ENCODE data around the gene FCRL6.

FCRL6 gene

GRCh38 chr1:159771127-159771895 lies 30.8 kb upstream of the FCRL6 start:
- no peak for TF ChIP-seq CTCF (IDR thresholded peaks at IDR 0.05; ENCODE audit: control insufficient read depth, insufficient read depth, low read depth, low read length, missing control alignments)

GRCh38 chr1:159774465-159774864 lies 27.7 kb upstream of the FCRL6 start:
- DNase-seq (ENCODE audit: low read depth) = no peak
- TF ChIP-seq CTCF (IDR thresholded peaks at IDR 0.05; ENCODE audit: control insufficient read depth, insufficient read depth, low read depth, low read length, missing control alignments) = no peak
- no peak overlapping the region for H3K4me3 ChIP-seq (ENCODE audit: control insufficient read depth, low read depth, low read length)

More at GRCh38 chr1:159771127-159771895, 30.8 kb upstream of the FCRL6 start:
- no peak overlapping the region for H3K4me3 ChIP-seq (ENCODE audit: control insufficient read depth, low read depth, low read length)
- no peak for DNase-seq (ENCODE audit: low read depth)

- no peak overlapping the region for H3K4me3 ChIP-seq (ENCODE audit: control insufficient read depth, low read depth, low read length)
- TF ChIP-seq CTCF (IDR thresholded peaks at IDR 0.05; ENCODE audit: control insufficient read depth, insufficient read depth, low read depth, low read length, missing control alignments) = no peak
- DNase-seq (ENCODE audit: low read depth) = no peak
These were observed 26.4 kb upstream of the FCRL6 start for GRCh38 chr1:159775716-159776115.

- TF ChIP-seq CTCF (IDR thresholded peaks at IDR 0.05; ENCODE audit: control insufficient read depth, insufficient read depth, low read depth, low read length, missing control alignments) = no peak
- no peak for DNase-seq (ENCODE audit: low read depth)
- no peak overlapping the region for H3K4me3 ChIP-seq (ENCODE audit: control insufficient read depth, low read depth, low read length)
These were observed 23.9 kb upstream of the FCRL6 start for GRCh38 chr1:159778266-159778665.

- TF ChIP-seq CTCF (IDR thresholded peaks at IDR 0.05; ENCODE audit: control insufficient read depth, insufficient read depth, low read depth, low read length, missing control alignments) = no peak
- H3K4me3 ChIP-seq (ENCODE audit: control insufficient read depth, low read depth, low read length) = no peak overlapping the region
- DNase-seq (ENCODE audit: low read depth) = no peak
These were observed 22.7 kb upstream of the FCRL6 start for GRCh38 chr1:159779403-159779851.

GRCh38 chr1:159780583-159781582 lies 21.3 kb upstream of the FCRL6 start, which contains the start of gene DUSP23:
DUSP23 (plus strand) TSS chr1:159780962; CDS start chr1:159781101, 139 bp downstream.
- DNase-seq (ENCODE audit: low read depth) = peak; percentile 94
- H3K4me3 ChIP-seq (ENCODE audit: control insufficient read depth, low read depth, low read length) = peak within 1 kb of the TSS; percentile 80
- TF ChIP-seq CTCF (IDR thresholded peaks at IDR 0.05; ENCODE audit: control insufficient read depth, insufficient read depth, low read depth, low read length, missing control alignments) = peak; percentile 91

Measured in AG09309 (cell line).